ENCODE measurements around the gene ZNF276. TPM values are rescaled to one million over a fixed set of nuclear protein-coding genes. Genes with fewer than 3 reads are reported as not detected.

The ZNF276 gene
- total and polyA plus RNA-seq, 2 donors (not counting 1 experiment from before 2014, with no cell fraction given): 6.2 to 12.7 TPM

- Histone ChIP-seq H3K4me3 (replicated peaks in 1 of 4; ENCODE audit: control extremely low read depth in 1 of 4, insufficient read depth in 1 of 4, low read depth in 3 of 4, low read length in 4 of 4) (no peak overlapping the region), H3K4me1 (ENCODE audit: control insufficient read depth, extremely low read depth, insufficient read depth, low read length) (peaks cover 12% of the 10 kb centered on the region)
- TF ChIP-seq CTCF (conservative IDR thresholded peaks at IDR 0.05 in 1 of 2, IDR thresholded peaks at IDR 0.05 in 1 of 2; ENCODE audit: low read depth in 1 of 2, low read length in 2 of 2): no peak
- TF ChIP-seq EZH2 (IDR thresholded peaks at IDR 0.05; ENCODE audit: low read length, missing control alignments): no peak
Observed at GRCh38 chr16:89716493-89716892, 4.8 kb upstream of the ZNF276 start.

GRCh38 chr16:89716916-89717687, 4.2 kb upstream of the ZNF276 start:
- H3K4me1 ChIP-seq (ENCODE audit: control insufficient read depth, extremely low read depth, insufficient read depth, low read length): peaks cover 12% of the 10 kb centered on the region
- no peak overlapping the region for H2AFZ ChIP-seq (ENCODE audit: low read length)
- H3K4me3 ChIP-seq (replicated peaks in 1 of 4; ENCODE audit: control extremely low read depth in 1 of 4, insufficient read depth in 1 of 4, low read depth in 3 of 4, low read length in 4 of 4): no peak overlapping the region
- H3K9ac ChIP-seq (ENCODE audit: insufficient read depth, low read length): no peak overlapping the region
- TF ChIP-seq EZH2 (IDR thresholded peaks at IDR 0.05; ENCODE audit: low read length, missing control alignments) (no peak), CTCF (conservative IDR thresholded peaks at IDR 0.05 in 1 of 2, IDR thresholded peaks at IDR 0.05 in 1 of 2; ENCODE audit: low read depth in 1 of 2, low read length in 2 of 2) (no peak)
- no peaks in the 10 kb centered on the region for H3K9me3 ChIP-seq (ENCODE audit: control insufficient read depth, insufficient read depth, low read depth, low read length)
- H3K4me2 ChIP-seq (ENCODE audit: extremely low read depth, insufficient read depth, low read length): no peak overlapping the region
- H4K20me1 ChIP-seq (ENCODE audit: control insufficient read depth, extremely low read depth, insufficient read depth, low read length): no peaks in the 10 kb centered on the region
- H3K27ac ChIP-seq (ENCODE audit: insufficient read depth, low read length): no peak overlapping the region
- H3K36me3 ChIP-seq (ENCODE audit: control insufficient read depth, insufficient read depth, low read length): peaks cover 4% of the 10 kb centered on the region
- DNase-seq (ENCODE audit: low read depth in 2 of 2): no peak
- no peaks in the 10 kb centered on the region for H3K27me3 ChIP-seq (ENCODE audit: control insufficient read depth, insufficient read depth, low read length)
- H3K79me2 ChIP-seq (ENCODE audit: control insufficient read depth, insufficient read depth, low read length): peaks cover 5% of the 10 kb centered on the region

More at GRCh38 chr16:89716493-89716892, 4.8 kb upstream of the ZNF276 start:
- H3K9me3 ChIP-seq (ENCODE audit: control insufficient read depth, insufficient read depth, low read depth, low read length): no peaks in the 10 kb centered on the region
- DNase-seq (ENCODE audit: low read depth in 2 of 2): no peak
- H3K4me2 ChIP-seq (ENCODE audit: extremely low read depth, insufficient read depth, low read length): no peak overlapping the region
- H4K20me1 ChIP-seq (ENCODE audit: control insufficient read depth, extremely low read depth, insufficient read depth, low read length): no peaks in the 10 kb centered on the region
- no peak overlapping the region for H3K27ac ChIP-seq (ENCODE audit: insufficient read depth, low read length)
- H3K27me3 ChIP-seq (ENCODE audit: control insufficient read depth, insufficient read depth, low read length): no peaks in the 10 kb centered on the region
- no peak overlapping the region for H2AFZ ChIP-seq (ENCODE audit: low read length)
- peaks cover 5% of the 10 kb centered on the region for H3K79me2 ChIP-seq (ENCODE audit: control insufficient read depth, insufficient read depth, low read length)
- no peak overlapping the region for H3K9ac ChIP-seq (ENCODE audit: insufficient read depth, low read length)
- peaks cover 4% of the 10 kb centered on the region for H3K36me3 ChIP-seq (ENCODE audit: control insufficient read depth, insufficient read depth, low read length)

DNA sequence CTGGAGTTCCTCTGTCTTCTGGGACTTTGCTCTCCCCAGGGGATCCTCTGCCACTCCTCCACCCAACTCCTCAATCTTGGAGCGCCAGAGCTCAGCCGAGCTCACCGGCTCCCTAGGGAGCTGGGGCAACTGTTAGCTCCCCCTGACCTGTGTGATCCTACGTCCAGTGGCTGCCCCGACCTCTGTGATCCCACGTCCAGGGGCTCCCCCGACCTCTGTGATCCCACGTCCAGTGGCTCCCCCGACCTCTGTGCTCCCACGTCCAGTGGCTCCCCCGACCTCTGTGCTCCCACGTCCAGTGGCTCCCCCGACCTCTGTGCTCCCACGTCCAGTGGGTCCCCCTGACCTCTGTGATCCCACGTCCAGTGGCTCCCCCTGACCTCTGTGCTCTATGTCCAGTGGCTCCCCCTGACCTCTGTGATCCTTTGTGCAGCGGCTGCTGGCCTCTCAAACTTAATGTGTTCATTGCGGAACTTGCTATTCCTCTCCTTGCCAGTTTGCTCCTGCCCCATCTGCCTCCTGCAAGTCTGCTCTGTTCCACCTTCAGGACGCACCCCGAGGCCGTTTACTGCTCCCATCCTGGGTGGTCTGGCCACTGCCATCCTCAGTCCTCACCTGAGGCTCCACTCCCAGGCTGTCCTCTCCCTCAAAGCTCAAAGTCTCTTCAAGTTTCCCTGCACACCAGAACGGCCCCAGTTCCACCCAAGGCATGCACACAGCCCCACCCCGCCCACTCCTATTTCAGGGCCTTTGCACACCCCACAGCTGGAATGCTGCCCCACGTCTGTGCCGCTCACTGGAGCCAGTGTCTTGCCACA, 3.4 kb upstream of the ZNF276 start:
- peaks cover 19% of the 10 kb centered on the region for H3K4me1 ChIP-seq (ENCODE audit: control insufficient read depth, extremely low read depth, insufficient read depth, low read length)
- H3K4me3 ChIP-seq (replicated peaks in 1 of 4; ENCODE audit: control extremely low read depth in 1 of 4, insufficient read depth in 1 of 4, low read depth in 3 of 4, low read length in 4 of 4): no peak overlapping the region
- peaks cover 4% of the 10 kb centered on the region for H3K36me3 ChIP-seq (ENCODE audit: control insufficient read depth, insufficient read depth, low read length)
- H4K20me1 ChIP-seq (ENCODE audit: control insufficient read depth, extremely low read depth, insufficient read depth, low read length): no peaks in the 10 kb centered on the region
- H2AFZ ChIP-seq (ENCODE audit: low read length): no peak overlapping the region
- DNase-seq (ENCODE audit: low read depth in 2 of 2): no peak
- TF ChIP-seq EZH2 (IDR thresholded peaks at IDR 0.05; ENCODE audit: low read length, missing control alignments) (no peak), CTCF (conservative IDR thresholded peaks at IDR 0.05 in 1 of 2, IDR thresholded peaks at IDR 0.05 in 1 of 2; ENCODE audit: low read depth in 1 of 2, low read length in 2 of 2) (no peak)
- no peak overlapping the region for H3K4me2 ChIP-seq (ENCODE audit: extremely low read depth, insufficient read depth, low read length)
- no peak overlapping the region for H3K27ac ChIP-seq (ENCODE audit: insufficient read depth, low read length)
- no peaks in the 10 kb centered on the region for H3K9me3 ChIP-seq (ENCODE audit: control insufficient read depth, insufficient read depth, low read depth, low read length)
- no peak overlapping the region for H3K9ac ChIP-seq (ENCODE audit: insufficient read depth, low read length)
- peaks cover 12% of the 10 kb centered on the region for H3K79me2 ChIP-seq (ENCODE audit: control insufficient read depth, insufficient read depth, low read length)
- H3K27me3 ChIP-seq (ENCODE audit: control insufficient read depth, insufficient read depth, low read length): no peaks in the 10 kb centered on the region
